ENCODE results near the gene KCNJ2.

The KCNJ2 gene

GRCh38 chr17:70168977-70169708 is at the start of gene KCNJ2:
TSS of gene KCNJ2 (plus strand) at chr17:70169532. CDS start at chr17:70175040, 5,508 bp downstream.
- peak; percentile 79 for DNase-seq

DNA sequence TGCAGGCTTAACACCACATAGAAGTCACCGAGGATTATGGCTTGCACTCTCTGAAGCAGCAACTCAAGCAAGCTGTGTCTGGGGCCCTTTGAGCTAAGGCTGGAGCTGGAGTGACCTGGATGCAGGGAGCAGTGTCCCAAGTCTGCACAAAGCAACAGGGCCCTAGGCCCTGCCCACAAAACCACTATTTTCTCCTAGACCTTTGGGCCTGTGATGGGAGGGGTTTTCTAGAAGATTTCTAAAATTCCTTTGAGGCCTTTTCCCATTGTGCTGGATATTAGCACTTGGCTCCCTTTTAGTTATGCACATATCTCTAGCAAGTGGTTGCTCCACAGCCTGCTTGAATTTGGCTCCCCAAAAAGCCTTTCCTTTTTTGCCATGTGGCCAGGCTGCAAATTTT is 49.8 kb upstream of the KCNJ2 start:
- no peak for DNase-seq

DNA sequence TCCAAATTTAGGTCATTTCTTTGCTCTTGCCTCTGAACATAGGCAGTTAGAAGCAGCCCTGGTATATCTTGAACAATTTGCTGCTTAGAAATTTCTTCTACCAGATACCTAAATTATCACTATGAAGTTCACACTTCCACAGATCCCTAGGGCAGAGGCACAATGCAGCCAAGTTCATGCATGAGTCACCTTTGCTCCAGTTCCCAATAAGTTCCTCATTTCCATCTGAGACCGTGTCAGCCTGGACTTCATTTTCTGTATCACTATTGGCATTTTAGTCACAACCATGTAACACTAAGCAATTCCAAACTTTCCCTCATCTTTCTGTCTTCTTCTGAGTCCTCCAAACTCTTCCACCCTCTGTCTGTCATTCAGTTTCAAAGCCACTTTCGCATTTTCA is 49.3 kb upstream of the KCNJ2 start:
- no peak for DNase-seq

GRCh38 chr17:70120425-70120824 is 48.9 kb upstream of the KCNJ2 start:
- no peak for DNase-seq

DNA sequence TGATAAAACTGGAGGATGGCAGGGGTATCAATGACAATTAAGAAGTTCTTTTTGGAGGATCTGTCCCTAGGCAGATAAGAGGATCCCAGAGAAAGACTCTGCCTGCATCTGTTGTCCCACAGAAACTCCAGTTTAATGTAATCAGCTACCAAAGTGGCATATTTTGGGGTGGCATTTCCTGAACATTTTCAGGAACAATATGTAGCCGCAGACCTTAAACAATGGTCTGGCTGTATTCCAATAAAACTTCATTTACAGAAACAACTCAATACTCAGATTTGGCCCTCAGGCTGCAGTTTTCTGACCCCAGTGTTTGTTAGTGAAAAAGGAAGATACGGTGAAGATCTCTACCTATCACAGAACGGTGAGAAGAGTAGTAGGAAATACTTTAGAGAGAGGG is 48.2 kb upstream of the KCNJ2 start:
- no peak for DNase-seq

DNA sequence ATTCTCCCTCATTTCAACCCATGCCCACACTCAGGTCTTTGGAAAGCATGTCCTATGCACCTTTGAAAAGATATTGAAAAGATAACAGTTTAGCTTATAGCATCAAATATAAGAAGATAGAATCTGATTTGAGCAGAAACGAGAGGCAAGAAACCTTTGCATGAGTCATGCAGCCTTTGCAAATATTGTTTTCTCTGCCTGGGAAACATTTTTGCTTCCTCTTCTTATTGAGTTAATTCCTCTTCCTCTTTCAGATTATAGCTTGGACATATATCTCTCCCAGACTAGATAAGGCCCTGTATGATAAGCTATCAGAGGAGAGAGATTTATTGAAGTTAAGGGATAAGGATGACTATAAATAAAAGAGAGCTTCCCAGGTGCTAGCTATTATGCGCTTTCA is 46.1 kb upstream of the KCNJ2 start:
- no peak for DNase-seq

DNA sequence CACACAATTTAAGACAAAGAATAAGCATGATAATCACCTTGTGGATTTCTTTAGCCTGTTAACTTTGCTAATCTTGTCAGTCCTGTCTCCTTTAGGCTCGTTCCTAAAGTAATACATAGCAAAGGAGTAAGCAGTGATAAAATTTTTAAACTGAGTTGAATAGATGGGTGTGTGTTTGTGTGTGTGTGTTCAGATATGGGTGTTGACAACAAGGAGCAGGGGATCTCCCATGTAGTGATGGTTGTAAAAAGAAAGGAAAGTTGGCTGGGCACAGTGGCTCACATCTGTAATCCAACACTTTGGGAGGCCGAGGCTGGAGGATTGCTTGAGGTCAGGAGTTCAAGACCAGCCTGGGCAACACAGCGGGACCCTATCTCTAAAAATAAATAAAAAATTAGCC is 44.6 kb upstream of the KCNJ2 start:
- no peak for DNase-seq

DNA sequence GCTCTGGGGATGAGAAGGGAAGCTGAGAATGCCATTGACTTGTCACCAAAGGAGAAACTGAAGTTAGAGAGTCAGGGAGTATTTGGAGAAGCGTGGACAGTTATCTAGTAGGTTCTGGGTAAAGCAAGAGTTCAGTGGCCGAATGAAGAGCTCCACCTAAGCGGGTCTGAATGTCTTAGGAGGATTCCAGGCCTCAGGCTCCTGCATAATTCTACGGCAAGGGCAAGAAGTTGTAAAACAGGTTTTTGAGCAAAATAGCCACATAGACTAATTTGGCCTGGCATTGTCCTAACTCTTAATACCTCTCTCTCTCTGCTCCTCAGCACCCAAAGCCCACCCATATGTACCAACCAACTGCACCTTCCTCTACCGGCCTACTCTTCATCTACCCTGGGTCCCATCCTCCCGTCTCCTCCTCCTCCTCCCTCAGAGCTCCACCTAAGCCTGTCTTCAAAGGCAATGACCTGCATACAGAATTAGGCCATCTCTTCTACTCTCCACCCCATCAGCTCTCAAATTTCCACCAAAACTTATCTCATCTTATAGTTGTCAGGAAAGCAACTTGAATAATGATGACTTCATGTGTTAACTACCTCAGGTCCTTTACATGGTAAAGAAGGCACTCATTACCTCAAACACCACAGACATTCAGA is 42.0 kb upstream of the KCNJ2 start:
- no peak for DNase-seq

DNA sequence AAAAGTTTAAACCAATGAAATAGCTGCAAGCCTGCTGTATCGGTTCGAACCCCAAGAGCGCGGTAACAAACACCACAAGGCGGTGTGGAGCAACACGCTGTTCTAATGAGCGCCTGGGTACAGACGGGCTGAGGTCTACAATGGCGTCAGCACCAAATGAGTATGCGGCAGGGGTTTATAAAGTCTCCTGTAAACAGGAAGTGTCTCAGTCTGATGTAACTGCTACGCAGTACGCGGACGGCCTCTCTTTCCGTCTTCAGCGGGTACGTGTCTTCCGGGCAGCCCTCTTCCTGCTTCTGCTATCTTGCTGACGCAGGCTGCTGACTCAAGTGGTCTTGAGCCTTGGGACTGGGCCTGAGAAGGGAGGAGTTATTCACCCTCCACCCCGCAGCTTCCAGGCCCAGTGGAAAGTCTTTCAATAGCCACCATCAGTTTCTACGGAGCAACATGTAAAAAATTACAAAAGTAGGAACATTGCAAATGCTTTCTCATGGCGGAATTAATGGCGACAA is 40.5 kb upstream of the KCNJ2 start:
- DNase-seq, result no peak

DNA sequence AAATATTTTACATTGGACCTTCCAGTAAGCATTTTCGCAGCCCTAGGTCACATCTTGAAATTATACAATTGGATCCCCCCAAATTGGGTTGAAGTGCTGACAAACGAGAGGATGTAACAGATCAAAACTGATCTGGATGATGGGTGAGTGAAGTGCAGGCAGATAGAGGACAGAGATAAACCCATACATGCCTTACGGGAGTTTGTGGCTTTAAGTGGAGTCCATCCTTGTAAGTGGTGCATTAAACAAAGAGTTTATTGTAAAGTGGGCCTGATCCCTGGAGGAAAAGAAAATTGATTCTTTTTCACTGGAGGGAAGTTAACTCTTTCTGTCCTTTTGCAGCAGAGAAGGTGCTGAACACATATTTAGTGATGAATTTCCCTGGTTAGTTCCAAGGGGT is 39.0 kb upstream of the KCNJ2 start:
- no peak for DNase-seq

- no peak for DNase-seq
These were observed 36.8 kb upstream of the KCNJ2 start for GRCh38 chr17:70132505-70132904.

GRCh38 chr17:70134042-70134441 is 35.3 kb upstream of the KCNJ2 start:
- DNase-seq, result no peak

GRCh38 chr17:70134777-70135176 is 34.6 kb upstream of the KCNJ2 start:
- no peak for DNase-seq

DNA sequence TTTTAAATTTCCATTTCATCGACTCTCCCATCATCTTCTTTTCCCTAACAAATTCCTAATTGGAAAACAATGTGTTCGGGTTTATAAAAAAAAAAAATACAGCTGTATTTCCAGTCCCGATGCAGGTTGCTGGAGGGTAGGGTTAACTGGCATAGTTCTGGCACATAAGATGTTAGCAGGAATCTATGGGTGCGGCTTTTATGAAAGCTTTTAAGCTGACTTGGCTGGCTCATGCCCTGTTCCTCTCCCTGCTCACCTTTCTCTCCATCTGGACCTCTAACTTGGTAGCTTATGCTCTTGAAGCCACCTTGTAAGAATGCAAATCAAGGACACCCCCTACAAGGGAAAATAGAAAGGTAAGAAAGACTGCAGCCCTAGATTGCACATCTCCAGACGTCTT is 33.2 kb upstream of the KCNJ2 start:
- DNase-seq, result no peak

GRCh38 chr17:70137451-70138230 is 31.7 kb upstream of the KCNJ2 start:
- no peak for DNase-seq

DNA sequence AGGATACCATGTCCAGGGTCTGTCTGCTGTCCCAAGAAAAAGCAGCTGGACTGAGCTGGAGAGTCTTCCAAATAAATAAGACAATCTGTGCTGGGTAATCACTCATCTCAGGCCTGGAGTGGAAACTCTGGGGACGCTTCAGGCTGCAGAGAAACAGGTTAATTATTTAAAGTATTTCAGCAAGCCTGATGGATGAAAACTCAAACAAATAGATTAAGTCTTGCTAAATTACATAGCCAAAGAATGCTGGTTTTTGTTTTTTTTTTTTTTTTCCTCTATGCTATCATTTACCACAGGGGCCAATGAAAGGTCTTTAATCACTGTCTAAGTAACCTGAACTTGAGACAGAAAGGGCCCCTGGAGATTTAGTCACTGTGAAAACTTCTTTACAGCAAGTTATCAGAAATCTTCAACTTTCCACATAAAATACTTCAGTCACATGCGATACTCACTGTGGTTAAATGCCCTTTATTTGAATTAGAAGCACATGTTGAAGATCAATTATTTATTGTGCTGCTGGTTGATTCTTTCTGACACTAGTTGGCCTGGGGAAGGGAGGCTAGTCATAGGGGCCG is 31.0 kb upstream of the KCNJ2 start:
- DNase-seq, result no peak

DNA sequence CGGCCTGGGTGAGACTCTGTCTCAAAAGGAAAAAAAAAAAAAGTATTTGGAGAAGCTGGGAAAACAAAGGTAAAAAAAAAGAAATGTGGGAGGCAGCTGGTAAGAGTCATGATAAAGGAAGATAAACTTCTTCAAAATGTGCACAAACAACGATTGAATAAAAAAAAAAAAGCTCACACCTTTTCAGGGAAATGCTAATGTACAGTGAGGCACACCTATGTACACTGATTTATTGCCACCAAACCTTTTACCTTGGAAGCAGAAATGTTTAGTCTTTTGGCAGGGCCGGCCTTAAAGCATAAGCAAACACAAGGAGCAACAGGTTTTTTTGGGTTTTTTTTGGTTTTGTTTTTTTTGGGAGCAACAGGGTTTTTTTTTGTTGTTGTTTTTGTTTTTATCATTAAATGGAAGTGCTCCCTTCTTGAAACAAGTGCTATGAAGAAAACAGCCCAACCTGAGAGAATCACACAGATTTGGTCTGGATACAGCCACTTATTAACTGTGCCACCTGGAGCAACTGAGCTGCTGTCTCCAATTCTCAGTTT is 29.8 kb upstream of the KCNJ2 start:
- DNase-seq, result no peak

GRCh38 chr17:70144260-70144846 is 25.0 kb upstream of the KCNJ2 start:
- peak; percentile 56 for DNase-seq

GRCh38 chr17:70153210-70153609 is 16.1 kb upstream of the KCNJ2 start:
- no peak for DNase-seq

- DNase-seq, result no peak
These were observed 12.2 kb upstream of the KCNJ2 start for GRCh38 chr17:70157151-70157550.

GRCh38 chr17:70158180-70158579 is 11.2 kb upstream of the KCNJ2 start:
- no peak for DNase-seq

DNA sequence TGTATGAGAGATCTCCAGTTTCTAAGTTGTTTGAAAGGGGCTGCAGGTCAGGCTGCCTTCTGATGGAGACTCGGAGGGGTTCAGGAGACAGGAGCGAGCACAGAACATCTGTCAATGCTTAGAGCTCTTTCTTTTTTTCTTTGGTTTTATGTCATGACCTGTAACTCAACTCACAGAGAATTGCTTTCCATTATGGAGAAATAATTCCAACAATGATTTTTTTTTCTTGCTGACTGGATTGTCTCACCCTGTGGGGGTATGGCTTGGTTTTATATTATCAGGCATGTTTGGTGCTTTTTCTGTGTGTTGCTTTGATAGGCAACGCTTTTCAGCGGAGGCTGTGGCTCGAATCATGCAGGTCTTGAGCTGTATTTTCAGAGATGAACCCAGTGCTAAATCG is 10.7 kb upstream of the KCNJ2 start:
- no peak for DNase-seq

GRCh38 chr17:70159980-70160379 is 9.4 kb upstream of the KCNJ2 start:
- no peak for DNase-seq
